Hepatocyte (in vitro differentiated cells): ENCODE measurements around the gene SPATA22. TPM values are rescaled to one million over a fixed set of nuclear protein-coding genes. Genes with fewer than 3 reads are reported as not detected.

Experiments
- DNase-seq: peaks from one replicate; pipeline ENCODE4 v3.0.0-alpha.2; 2016; ENCODE audit warnings: low spot score
- H2AFZ ChIP-seq: fragments of 200-600 bp; sonication (generic); 2 replicates; pipeline ENCODE4 v1.6.0; 2016; ENCODE audit warnings: antibody characterized with exemption, mild to moderate bottlenecking
- H3K27ac ChIP-seq: fragments of 200-600 bp; sonication (generic); 2 replicates; pipeline ENCODE4 v1.5.1; 2016; ENCODE audit warnings: mild to moderate bottlenecking
- H3K27me3 ChIP-seq: fragments of 200-600 bp; sonication (generic); 2 replicates; pipeline ENCODE4 v1.6.1; 2016
- H3K36me3 ChIP-seq: fragments of 200-600 bp; sonication (generic); replicated peaks from 2 replicates; pipeline ENCODE4 v1.5.1; 2016; ENCODE audit warnings: low read depth; ENCODE audit not compliant: insufficient read depth
- H3K4me1 ChIP-seq: fragments of 200-600 bp; sonication (generic); 2 replicates; pipeline ENCODE4 v1.5.1; 2016; ENCODE audit warnings: mild to moderate bottlenecking, moderate library complexity; ENCODE audit not compliant: insufficient read depth
- H3K4me2 ChIP-seq: fragments of 200-600 bp; sonication (generic); 2 replicates; pipeline ENCODE4 v1.6.0; 2016
- H3K4me3 ChIP-seq: fragments of 200-600 bp; sonication (generic); 2 replicates; pipeline ENCODE4 v1.5.1; 2016; ENCODE audit warnings: mild to moderate bottlenecking
- H3K79me2 ChIP-seq: fragments of 200-600 bp; sonication (generic); 2 replicates; pipeline ENCODE4 v1.6.0; 2017; ENCODE audit warnings: mild to moderate bottlenecking
- H3K9me2 ChIP-seq: fragments of 200-600 bp; sonication (generic); replicated peaks from 2 replicates; pipeline ENCODE4 v1.6.0; 2017; ENCODE audit warnings: mild to moderate bottlenecking; ENCODE audit not compliant: insufficient read depth
- H3K9me3 ChIP-seq: fragments of 200-600 bp; sonication (generic); 2 replicates; pipeline ENCODE4 v1.5.1; 2016; ENCODE audit warnings: low read depth, mild to moderate bottlenecking
- H4K20me1 ChIP-seq: fragments of 200-600 bp; sonication (generic); 2 replicates; pipeline ENCODE4 v1.6.0; 2016; ENCODE audit warnings: mild to moderate bottlenecking; ENCODE audit not compliant: insufficient read depth, poor library complexity, severe bottlenecking
- CTCF ChIP-seq: fragments of 200-600 bp; sonication (generic); IDR thresholded peaks from 2 replicates; pipeline ENCODE4 v1.5.1; 2016; ENCODE audit warnings: antibody characterized with exemption, mild to moderate bottlenecking; ENCODE audit not compliant: poor library complexity
- EZH2 ChIP-seq: fragments of 200-600 bp; sonication (generic); IDR thresholded peaks from 2 replicates; pipeline ENCODE4 v1.6.1; 2016; ENCODE audit warnings: antibody characterized with exemption, mild to moderate bottlenecking, borderline replicate concordance
- EZH2phosphoT487 ChIP-seq: fragments of 200-600 bp; sonication (generic); IDR thresholded peaks from one replicate; pipeline ENCODE4 v1.6.1; 2018; ENCODE audit warnings: antibody characterized with exemption, mild to moderate bottlenecking, low read depth, moderate library complexity; ENCODE audit not compliant: unreplicated experiment, severe bottlenecking
- WGBS: methylation state at CpG from one replicate; pipeline ENCODE4 v1.1.6; 2016; ENCODE audit warnings: low lambda C conversion rate; ENCODE audit errors: missing lambda C conversion rate; 5-methylcytosine and 5-hydroxymethylcytosine counted together
- polyA plus RNA-seq: library from polyadenylated mRNA; unstranded; fragments of >200 nt; fragmentation: Nextera tagmentation; extraction: Ambion mirVana; gene quantifications from 2 replicates; pipeline ENCODE4 v1.2.1, GENCODE V29; 2016
- total RNA-seq: library from RNA; depleted of rRNA; stranded (reverse); fragments of >200 nt; gene quantifications from 2 replicates; pipeline ENCODE4 v1.2.3, GENCODE V29; 2014

Gene SPATA22
- total and polyA plus RNA-seq, 2 experiments from 2014 or later: not detected

GRCh38 chr17:3485481-3486068 is 14.0 kb upstream of the SPATA22 start:
- Histone ChIP-seq H4K20me1 (no peaks in the 10 kb centered on the region), H3K4me3 (no peak overlapping the region), H3K27me3 (no peaks in the 10 kb centered on the region), H3K36me3 (no peaks in the 10 kb centered on the region), H3K9me3 (no peaks in the 10 kb centered on the region), H2AFZ (no peak overlapping the region), H3K4me2 (no peak overlapping the region), H3K4me1 (no peaks in the 10 kb centered on the region), H3K9me2 (no peaks in the 10 kb centered on the region), H3K27ac (no peak overlapping the region), H3K79me2 (no peaks in the 10 kb centered on the region)
- WGBS: 82% methylated on average over 8 of the region's 8 CpGs
- no peak for TF ChIP-seq EZH2phosphoT487
- no peak for TF ChIP-seq CTCF
- DNase-seq: no peak

- no peak overlapping the region for H2AFZ ChIP-seq
- H3K27me3 ChIP-seq: no peaks in the 10 kb centered on the region
- no peak overlapping the region for H3K27ac ChIP-seq
- H3K4me2 ChIP-seq: no peak overlapping the region
- TF ChIP-seq CTCF (no peak), EZH2 (no peak), EZH2phosphoT487 (no peak)
- no peaks in the 10 kb centered on the region for H3K9me2 ChIP-seq
- 47% methylated on average over 3 of the region's 3 CpGs for WGBS
- no peaks in the 10 kb centered on the region for H3K4me1 ChIP-seq
- H3K36me3 ChIP-seq: no peaks in the 10 kb centered on the region
- no peaks in the 10 kb centered on the region for H4K20me1 ChIP-seq
- no peak for DNase-seq
- no peaks in the 10 kb centered on the region for H3K79me2 ChIP-seq
- no peaks in the 10 kb centered on the region for H3K9me3 ChIP-seq
- H3K4me3 ChIP-seq: no peak overlapping the region
These were observed 11.2 kb upstream of the SPATA22 start for GRCh38 chr17:3482852-3483251.

- no peaks in the 10 kb centered on the region for H3K27me3 ChIP-seq
- H3K4me1 ChIP-seq: peaks cover 9% of the 10 kb centered on the region
- no peak for DNase-seq
- no peaks in the 10 kb centered on the region for H3K9me3 ChIP-seq
- no peaks in the 10 kb centered on the region for H3K36me3 ChIP-seq
- H3K79me2 ChIP-seq: no peaks in the 10 kb centered on the region
- no peak overlapping the region for H3K4me2 ChIP-seq
- WGBS: 70% methylated on average over 3 of the region's 3 CpGs
- no peak for TF ChIP-seq EZH2phosphoT487
- TF ChIP-seq CTCF: no peak
- TF ChIP-seq EZH2: no peak
- H4K20me1 ChIP-seq: no peaks in the 10 kb centered on the region
- H3K27ac ChIP-seq: no peak overlapping the region
- no peaks in the 10 kb centered on the region for H3K9me2 ChIP-seq
- H2AFZ ChIP-seq: no peak overlapping the region
- H3K4me3 ChIP-seq: no peak overlapping the region
These were observed 8.4 kb upstream of the SPATA22 start for GRCh38 chr17:3479988-3480387.
